Measurements from ENCODE around the gene LDHAL6A.

The LDHAL6A gene

GRCh38 chr11:18490319-18490718, 34.7 kb downstream of the LDHAL6A start:
- in situ Hi-C loops (cut with MboI; ENCODE audit: low sequenced_read_pairs) = no loop called here

- in situ Hi-C loops (cut with MboI; ENCODE audit: low sequenced_read_pairs) = no loop called here
These were observed 35.3 kb downstream of the LDHAL6A start for GRCh38 chr11:18490736-18491485.

- in situ Hi-C loops (cut with MboI; ENCODE audit: low sequenced_read_pairs) = no loop called here
These were observed 36.3 kb downstream of the LDHAL6A start for GRCh38 chr11:18491924-18492323.

GRCh38 chr11:18492888-18493287, 37.2 kb downstream of the LDHAL6A start:
- in situ Hi-C loops (cut with MboI; ENCODE audit: low sequenced_read_pairs) = no loop called here

- in situ Hi-C loops (cut with MboI; ENCODE audit: low sequenced_read_pairs) = no loop called here
These were observed 37.7 kb downstream of the LDHAL6A start for GRCh38 chr11:18493310-18493709.

- in situ Hi-C loops (cut with MboI; ENCODE audit: low sequenced_read_pairs) = no loop called here
These were observed 39.6 kb downstream of the LDHAL6A start for GRCh38 chr11:18495271-18495670.

GRCh38 chr11:18495703-18496102, 40.0 kb downstream of the LDHAL6A start:
- in situ Hi-C loops (cut with MboI; ENCODE audit: low sequenced_read_pairs) = no loop called here

- in situ Hi-C loops (cut with MboI; ENCODE audit: low sequenced_read_pairs) = no loop called here
These were observed 42.4 kb downstream of the LDHAL6A start for GRCh38 chr11:18498039-18498438.

- in situ Hi-C loops (cut with MboI; ENCODE audit: low sequenced_read_pairs) = no loop called here
These were observed 46.0 kb downstream of the LDHAL6A start for GRCh38 chr11:18501629-18502028.

GRCh38 chr11:18502352-18502751, 46.7 kb downstream of the LDHAL6A start:
- in situ Hi-C loops (cut with MboI; ENCODE audit: low sequenced_read_pairs) = no loop called here

- in situ Hi-C loops (cut with MboI; ENCODE audit: low sequenced_read_pairs) = no loop called here
These were observed 65.5 kb downstream of the LDHAL6A start for GRCh38 chr11:18521122-18521521.

- in situ Hi-C loops (cut with MboI; ENCODE audit: low sequenced_read_pairs) = no loop called here
These were observed 66.7 kb downstream of the LDHAL6A start for GRCh38 chr11:18522388-18522787.

- in situ Hi-C loops (cut with MboI; ENCODE audit: low sequenced_read_pairs) = no loop called here
These were observed 67.4 kb downstream of the LDHAL6A start for GRCh38 chr11:18523084-18523483.

- in situ Hi-C loops (cut with MboI; ENCODE audit: low sequenced_read_pairs) = no loop called here
These were observed 68.6 kb downstream of the LDHAL6A start for GRCh38 chr11:18524248-18524647.

GRCh38 chr11:18526130-18526520, 70.5 kb downstream of the LDHAL6A start:
- in situ Hi-C loops (cut with MboI; ENCODE audit: low sequenced_read_pairs) = no loop called here

GRCh38 chr11:18526521-18527296, 71.1 kb downstream of the LDHAL6A start, which contains the start of gene TSG101:
TSG101 (minus strand) TSS chr11:18526942; CDS start chr11:18526816, 126 bp downstream.
- in situ Hi-C loops (cut with MboI; ENCODE audit: low sequenced_read_pairs) = no loop called here

- in situ Hi-C loops (cut with MboI; ENCODE audit: low sequenced_read_pairs) = no loop called here
These were observed 71.9 kb downstream of the LDHAL6A start for GRCh38 chr11:18527512-18527911.

Measured in HL-60/S4 treated with retinoic acid at 250 ng/mL for 4 days and 3 days (cell line).